CD4-positive, alpha-beta T cell treated with Interleukin-17A for 4 hours (primary cell): ENCODE data around the gene SOX15.

Experiments
- DNase-seq: peaks from one replicate; pipeline ENCODE4 v3.0.0-alpha.2; 2020; ENCODE audit warnings: mixed read lengths

The SOX15 gene

DNA sequence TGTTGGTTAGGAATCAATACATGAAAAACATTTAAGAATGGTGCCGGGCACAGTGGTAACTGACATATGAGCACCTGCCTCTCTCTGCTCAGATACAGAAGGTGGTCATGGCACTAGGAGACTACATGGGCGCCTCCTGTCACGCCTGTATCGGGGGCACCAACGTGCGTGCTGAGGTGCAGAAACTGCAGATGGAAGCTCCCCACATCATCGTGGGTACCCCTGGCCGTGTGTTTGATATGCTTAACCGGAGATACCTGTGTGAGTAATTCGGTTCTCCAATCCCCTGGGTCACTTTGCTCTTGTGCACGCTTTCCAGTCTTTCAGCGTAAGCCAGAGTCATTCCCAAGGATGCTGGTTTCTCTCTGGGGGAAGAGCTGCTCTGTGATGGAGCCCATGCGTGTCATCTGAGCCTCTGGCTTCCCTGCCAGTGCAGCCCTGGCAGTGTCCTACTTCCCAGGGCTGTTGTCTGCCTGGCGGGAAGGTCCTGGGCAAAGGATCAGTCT is 13.4 kb downstream of the SOX15 start:
- no peak for DNase-seq

- no peak for DNase-seq
These were observed 13.9 kb downstream of the SOX15 start for GRCh38 chr17:7575959-7576358.

DNA sequence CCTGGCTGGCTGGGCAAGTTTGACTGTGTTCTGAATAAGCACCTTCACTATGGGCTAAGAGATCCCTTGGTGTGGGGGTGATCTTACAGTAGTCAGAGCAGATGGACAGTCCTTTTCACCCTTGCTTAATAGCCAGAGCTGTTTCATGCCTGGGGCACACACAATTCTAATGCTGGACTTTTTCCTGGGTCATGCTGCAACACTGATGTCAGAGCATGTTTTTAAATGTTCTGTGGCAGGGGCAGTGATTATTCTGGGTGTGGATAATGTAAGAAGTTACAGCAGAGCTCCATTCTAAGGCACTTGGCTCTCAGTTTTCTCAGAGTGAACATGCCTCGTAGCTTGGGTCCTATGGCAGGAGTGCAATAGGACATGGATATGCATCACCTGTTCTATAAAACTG is 14.4 kb downstream of the SOX15 start:
- DNase-seq = no peak

DNA sequence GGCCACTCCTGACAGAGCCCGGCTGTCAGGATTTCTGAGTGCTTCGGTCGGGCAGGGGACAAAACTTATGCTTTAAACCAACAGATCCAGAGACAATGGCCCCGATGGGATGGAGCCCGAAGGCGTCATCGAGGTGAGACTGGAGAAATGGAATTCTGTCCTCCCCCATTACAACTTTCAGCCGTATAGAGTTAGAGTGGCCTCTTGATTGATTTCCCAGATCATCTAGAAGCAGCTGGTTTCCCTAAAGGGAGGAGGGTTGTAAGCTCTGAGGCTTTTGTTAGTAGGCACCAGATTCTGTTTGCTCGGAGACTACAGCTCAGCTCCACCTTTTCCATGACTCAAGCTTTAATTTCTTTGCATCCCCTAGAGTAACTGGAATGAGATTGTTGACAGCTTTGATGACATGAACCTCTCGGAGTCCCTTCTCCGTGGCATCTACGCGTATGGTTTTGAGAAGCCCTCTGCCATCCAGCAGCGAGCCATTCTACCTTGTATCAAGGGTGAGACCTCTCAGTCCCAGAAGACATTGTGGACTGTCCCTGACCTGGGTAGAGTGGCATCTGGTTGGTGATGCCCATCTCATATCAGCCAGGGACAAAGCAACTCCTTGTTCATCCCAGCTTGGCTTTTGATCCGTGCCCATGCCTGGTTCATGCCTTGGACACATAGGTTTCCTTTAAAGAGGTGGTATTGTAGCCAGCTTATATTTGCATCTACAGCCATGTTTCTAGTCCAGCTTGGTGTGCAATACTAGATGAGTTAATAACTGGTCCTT is 15.5 kb downstream of the SOX15 start:
- DNase-seq = no peak

- peak; percentile 95 for DNase-seq
These were observed 16.4 kb downstream of the SOX15 start for GRCh38 chr17:7573324-7574080.

DNA sequence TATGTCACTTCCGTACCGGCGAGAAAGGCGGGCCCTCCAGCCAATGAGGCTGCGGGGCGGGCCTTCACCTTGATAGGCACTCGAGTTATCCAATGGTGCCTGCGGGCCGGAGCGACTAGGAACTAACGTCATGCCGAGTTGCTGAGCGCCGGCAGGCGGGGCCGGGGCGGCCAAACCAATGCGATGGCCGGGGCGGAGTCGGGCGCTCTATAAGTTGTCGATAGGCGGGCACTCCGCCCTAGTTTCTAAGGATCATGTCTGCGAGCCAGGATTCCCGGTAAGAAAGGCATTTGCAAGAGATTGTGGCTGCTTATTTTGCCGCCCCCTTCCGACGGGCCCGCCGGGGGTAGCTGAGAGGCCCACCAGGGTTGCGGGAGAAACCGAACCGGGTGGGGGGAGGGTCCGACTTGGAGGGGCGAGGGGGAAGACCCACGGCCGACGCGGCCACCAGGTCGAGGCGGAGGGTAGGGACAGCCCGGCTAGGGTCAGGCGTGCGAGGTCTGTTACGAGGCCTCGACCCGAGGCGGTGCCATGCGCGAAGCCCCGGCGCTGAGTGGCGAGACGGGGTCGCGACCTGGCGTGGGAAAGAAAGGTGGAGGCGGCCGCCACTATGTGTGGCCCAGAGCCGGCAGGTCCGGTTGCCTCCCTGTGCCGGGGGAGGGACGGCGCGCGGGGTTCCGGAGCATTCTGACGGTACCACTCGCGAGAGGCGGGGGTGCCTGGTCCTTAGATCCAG is 17.1 kb downstream of the SOX15 start:
- peak; percentile 99 for DNase-seq

GRCh38 chr17:7572338-7572587 is 17.6 kb downstream of the SOX15 start:
- no peak for DNase-seq

- DNase-seq = no peak
These were observed 19.5 kb downstream of the SOX15 start for GRCh38 chr17:7570351-7570750.

DNA sequence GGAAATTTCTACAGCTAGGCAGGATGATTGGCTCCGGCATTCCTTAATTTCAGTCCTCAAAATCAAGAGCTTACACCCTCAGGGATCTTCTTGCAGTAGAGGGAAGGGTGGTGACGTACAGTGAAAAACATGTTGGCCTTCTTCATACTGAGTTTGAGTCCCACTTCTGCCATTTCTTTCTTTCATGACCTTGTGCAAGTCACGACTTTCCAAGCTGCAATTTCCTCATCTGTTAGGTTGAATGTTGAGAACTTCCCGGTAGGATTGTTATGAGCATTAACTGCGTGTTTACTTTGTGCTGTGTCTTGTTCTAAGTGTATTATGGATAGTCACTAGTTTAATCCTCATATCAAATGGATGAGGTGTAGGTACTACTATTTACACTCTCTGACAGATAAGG is 20.3 kb downstream of the SOX15 start:
- DNase-seq = no peak

GRCh38 chr17:7563115-7563869 is 26.6 kb downstream of the SOX15 start:
- no peak for DNase-seq

GRCh38 chr17:7562208-7562605 is 27.7 kb downstream of the SOX15 start:
- DNase-seq = no peak

GRCh38 chr17:7561589-7562207 is 28.2 kb downstream of the SOX15 start, which contains the start of gene SENP3:
Gene SENP3 (plus strand): TSS chr17:7561919. CDS start chr17:7563077, 1,158 bp downstream.
- peak; percentile 92 for DNase-seq

- peak; percentile 85 for DNase-seq
These were observed 28.8 kb downstream of the SOX15 start for GRCh38 chr17:7561028-7561575.

- DNase-seq = peak; percentile 61
These were observed 29.5 kb downstream of the SOX15 start for GRCh38 chr17:7560172-7561027.

DNA sequence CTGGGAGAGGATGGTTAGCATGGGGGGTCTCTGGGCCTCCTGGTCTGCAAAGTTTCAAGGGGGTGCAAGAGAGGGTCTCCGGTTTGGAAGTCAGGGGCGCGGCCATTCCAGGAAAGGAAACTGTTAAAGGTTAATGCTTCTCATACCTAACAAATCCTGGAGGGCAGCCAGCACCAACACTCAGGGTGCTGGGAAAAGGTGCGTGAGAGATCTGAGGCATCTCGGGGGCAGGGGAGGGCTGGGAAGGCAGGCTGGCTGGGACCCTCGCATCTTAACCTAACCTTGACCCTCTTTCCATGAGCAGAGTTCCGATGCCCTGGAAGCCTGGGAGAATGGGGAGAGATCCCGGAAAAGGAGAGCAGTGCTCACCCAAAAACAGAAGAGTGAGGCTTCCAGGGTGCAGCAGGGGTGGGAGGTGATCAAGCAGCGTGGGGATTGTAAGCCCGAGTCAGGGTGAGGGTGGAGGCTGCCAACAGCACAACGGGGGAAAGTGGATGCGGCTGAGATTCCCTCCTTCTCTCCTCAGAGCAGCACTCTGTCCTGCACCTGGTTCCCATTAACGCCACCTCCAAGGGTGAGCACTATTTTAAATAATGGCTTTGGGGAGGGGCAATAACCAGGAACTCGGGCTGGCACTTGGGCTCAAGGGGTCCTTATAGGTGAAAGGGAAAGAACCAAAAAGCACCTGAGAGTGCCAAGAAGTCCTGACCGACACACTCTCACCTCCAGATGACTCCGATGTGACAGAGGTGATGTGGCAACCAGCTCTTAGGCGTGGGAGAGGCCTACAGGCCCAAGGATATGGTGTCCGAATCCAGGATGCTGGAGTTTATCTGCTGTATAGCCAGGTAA is 30.3 kb downstream of the SOX15 start:
- no peak for DNase-seq

DNA sequence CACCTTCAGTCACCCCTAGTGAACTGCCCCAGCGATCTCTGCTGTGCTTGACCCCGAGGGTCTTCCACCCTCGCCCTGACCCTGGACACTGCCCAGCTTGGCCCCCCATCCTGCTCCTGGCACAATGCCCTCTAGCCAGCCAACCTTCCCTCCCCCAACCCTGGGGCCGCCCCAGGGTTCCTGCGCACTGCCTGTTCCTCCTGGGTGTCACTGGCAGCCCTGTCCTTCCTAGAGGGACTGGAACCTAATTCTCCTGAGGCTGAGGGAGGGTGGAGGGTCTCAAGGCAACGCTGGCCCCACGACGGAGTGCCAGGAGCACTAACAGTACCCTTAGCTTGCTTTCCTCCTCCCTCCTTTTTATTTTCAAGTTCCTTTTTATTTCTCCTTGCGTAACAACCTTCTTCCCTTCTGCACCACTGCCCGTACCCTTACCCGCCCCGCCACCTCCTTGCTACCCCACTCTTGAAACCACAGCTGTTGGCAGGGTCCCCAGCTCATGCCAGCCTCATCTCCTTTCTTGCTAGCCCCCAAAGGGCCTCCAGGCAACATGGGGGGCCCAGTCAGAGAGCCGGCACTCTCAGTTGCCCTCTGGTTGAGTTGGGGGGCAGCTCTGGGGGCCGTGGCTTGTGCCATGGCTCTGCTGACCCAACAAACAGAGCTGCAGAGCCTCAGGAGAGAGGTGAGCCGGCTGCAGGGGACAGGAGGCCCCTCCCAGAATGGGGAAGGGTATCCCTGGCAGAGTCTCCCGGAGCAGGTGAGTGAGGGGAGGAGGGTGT is 31.2 kb downstream of the SOX15 start, which contains the start of gene TNFSF13:
TNFSF13 (plus strand) TSS at position 207 of the 776 bp plus-strand sequence; CDS start at position 497, 290 bp downstream.
- no peak for DNase-seq

DNA sequence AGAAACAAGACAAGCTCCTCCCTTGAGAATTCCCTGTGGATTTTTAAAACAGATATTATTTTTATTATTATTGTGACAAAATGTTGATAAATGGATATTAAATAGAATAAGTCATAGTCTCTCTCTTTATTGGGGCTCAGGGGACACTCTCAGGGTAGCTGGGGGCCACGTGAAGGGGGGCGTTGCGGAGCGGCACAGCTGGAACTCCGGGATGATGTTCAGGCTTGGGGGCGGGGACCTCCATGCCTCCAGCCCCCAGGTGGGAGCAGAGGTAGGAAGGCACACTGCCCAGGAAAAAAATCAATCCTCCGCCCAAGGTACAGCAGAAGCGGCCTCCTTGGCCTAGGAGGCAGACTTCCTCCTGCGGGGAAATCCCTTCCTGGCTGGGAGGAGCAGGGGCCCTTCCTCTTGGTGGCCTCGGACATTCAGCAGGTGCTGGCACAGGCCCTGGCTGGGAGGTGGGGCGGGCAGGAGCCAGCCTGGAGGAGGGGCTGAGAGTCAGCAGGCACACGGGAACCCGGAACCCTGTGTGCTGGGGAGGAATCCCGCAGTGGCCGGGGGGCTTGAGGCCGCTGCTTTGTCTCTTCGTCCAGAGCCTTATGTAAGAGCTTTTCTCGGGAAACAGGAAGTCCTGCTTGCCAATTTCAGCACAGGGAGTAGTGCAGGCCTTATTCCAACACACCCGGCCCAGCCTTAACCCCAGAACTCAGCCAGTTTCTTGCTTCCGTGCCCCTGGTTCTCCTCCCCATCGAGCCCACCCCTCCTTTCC is 31.9 kb downstream of the SOX15 start:
- DNase-seq = peak; percentile 21

DNA sequence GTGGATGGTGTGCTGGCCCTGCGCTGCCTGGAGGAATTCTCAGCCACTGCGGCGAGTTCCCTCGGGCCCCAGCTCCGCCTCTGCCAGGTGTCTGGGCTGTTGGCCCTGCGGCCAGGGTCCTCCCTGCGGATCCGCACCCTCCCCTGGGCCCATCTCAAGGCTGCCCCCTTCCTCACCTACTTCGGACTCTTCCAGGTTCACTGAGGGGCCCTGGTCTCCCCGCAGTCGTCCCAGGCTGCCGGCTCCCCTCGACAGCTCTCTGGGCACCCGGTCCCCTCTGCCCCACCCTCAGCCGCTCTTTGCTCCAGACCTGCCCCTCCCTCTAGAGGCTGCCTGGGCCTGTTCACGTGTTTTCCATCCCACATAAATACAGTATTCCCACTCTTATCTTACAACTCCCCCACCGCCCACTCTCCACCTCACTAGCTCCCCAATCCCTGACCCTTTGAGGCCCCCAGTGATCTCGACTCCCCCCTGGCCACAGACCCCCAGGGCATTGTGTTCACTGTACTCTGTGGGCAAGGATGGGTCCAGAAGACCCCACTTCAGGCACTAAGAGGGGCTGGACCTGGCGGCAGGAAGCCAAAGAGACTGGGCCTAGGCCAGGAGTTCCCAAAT is 32.6 kb downstream of the SOX15 start:
- no peak for DNase-seq
